OCI-LY1 (cell line): Measurements from ENCODE around the gene SLC17A3.

Experiments used
- H2AFZ ChIP-seq: fragments of 200-600 bp; sonication (generic), shearing (Covaris generic); 2 replicates; pipeline ENCODE4 v1.6.0; 2014; ENCODE audit warnings: antibody characterized with exemption, mild to moderate bottlenecking, low read length
- H3F3A ChIP-seq: fragments of 200-600 bp; sonication (generic), shearing (Covaris generic); 2 replicates; pipeline ENCODE4 v1.6.0; 2014; ENCODE audit warnings: mild to moderate bottlenecking, antibody characterized with exemption, low read length, moderate library complexity; ENCODE audit not compliant: insufficient read depth
- H3K27ac ChIP-seq: fragments of 200-600 bp; sonication (generic); 2 replicates; pipeline ENCODE4 v1.5.1; 2014; ENCODE audit warnings: low read length, mixed run types, mild to moderate bottlenecking, low read depth; ENCODE audit not compliant: poor library complexity, severe bottlenecking
- H3K27me3 ChIP-seq: fragments of 200-600 bp; sonication (generic); 2 replicates; pipeline ENCODE4 v1.6.0; 2014; ENCODE audit warnings: antibody characterized with exemption, mild to moderate bottlenecking, low read length, moderate library complexity; ENCODE audit not compliant: insufficient read depth
- H3K36me3 ChIP-seq: fragments of 200-600 bp; sonication (generic); 2 replicates; pipeline ENCODE4 v1.6.1; 2014; ENCODE audit warnings: mild to moderate bottlenecking, antibody characterized with exemption, low read length, moderate library complexity, mixed read lengths; ENCODE audit not compliant: insufficient read depth
- H3K4me1 ChIP-seq: fragments of 200-600 bp; sonication (generic); 2 replicates; pipeline ENCODE4 v1.5.1; 2014; ENCODE audit warnings: mild to moderate bottlenecking, low read length, moderate library complexity; ENCODE audit not compliant: insufficient read depth, severe bottlenecking
- H3K4me2 ChIP-seq: fragments of 200-600 bp; sonication (generic), shearing (Covaris generic); 2 replicates; pipeline ENCODE4 v1.6.1; 2014; ENCODE audit warnings: low read length
- H3K4me3 ChIP-seq: fragments of 200-600 bp; sonication (generic); 2 replicates; pipeline ENCODE4 v1.5.1; 2014; ENCODE audit warnings: low read length, low read depth, mild to moderate bottlenecking, mixed read lengths; ENCODE audit not compliant: poor library complexity, severe bottlenecking
- H3K79me2 ChIP-seq: fragments of 200-600 bp; shearing (Covaris generic); 2 replicates; pipeline ENCODE4 v1.6.1; 2016; ENCODE audit warnings: mixed run types, low read length, mixed read lengths; ENCODE audit not compliant: insufficient read depth
- H3K9ac ChIP-seq: fragments of 200-600 bp; sonication (generic), shearing (Covaris generic); 2 replicates; pipeline ENCODE4 v1.6.1; 2014; ENCODE audit warnings: mild to moderate bottlenecking, low read length, mixed read lengths
- H3K9me2 ChIP-seq: fragments of 200-600 bp; sonication (generic), shearing (Covaris generic); 2 replicates; pipeline ENCODE4 v1.6.1; 2014; ENCODE audit warnings: low read depth, mild to moderate bottlenecking, low read length, mixed read lengths
- H3K9me3 ChIP-seq: fragments of 200-600 bp; shearing (Covaris generic); 2 replicates; pipeline ENCODE4 v1.6.1; 2014; ENCODE audit warnings: low read length, mixed read lengths
- H4K20me1 ChIP-seq: fragments of 200-600 bp; sonication (generic), shearing (Covaris generic); 2 replicates; pipeline ENCODE4 v1.6.0; 2016; ENCODE audit warnings: mild to moderate bottlenecking, low read length; ENCODE audit not compliant: insufficient read depth
- CTCF ChIP-seq: fragments of 200-600 bp; sonication (generic), shearing (Covaris generic); IDR thresholded peaks from 2 replicates; pipeline ENCODE4 v1.5.1; 2017; ENCODE audit warnings: mild to moderate bottlenecking, antibody characterized with exemption, low read length, moderate library complexity, mixed read lengths
- EZH2 ChIP-seq: fragments of 200-600 bp; sonication (generic), shearing (Covaris generic); IDR thresholded peaks from 2 replicates; pipeline ENCODE4 v1.8.0; 2017; ENCODE audit warnings: borderline replicate concordance, mixed run types, mild to moderate bottlenecking, antibody characterized with exemption, low read length, moderate library complexity, mixed read lengths

Gene SLC17A3

GRCh38 chr6:25900843-25901242 lies 26.8 kb upstream of the SLC17A3 start:
- H3K4me3 ChIP-seq, result no peak overlapping the region
- no peak for TF ChIP-seq CTCF
- TF ChIP-seq EZH2, result no peak
- H3K4me2 ChIP-seq, result no peak overlapping the region
- H3F3A ChIP-seq, result no peaks in the 10 kb centered on the region
- H3K4me1 ChIP-seq, result no peaks in the 10 kb centered on the region
- no peaks in the 10 kb centered on the region for H3K36me3 ChIP-seq
- H3K79me2 ChIP-seq, result no peaks in the 10 kb centered on the region
- no peaks in the 10 kb centered on the region for H3K9me3 ChIP-seq
- no peak overlapping the region for H3K27ac ChIP-seq
- H4K20me1 ChIP-seq, result no peaks in the 10 kb centered on the region
- H2AFZ ChIP-seq, result no peak overlapping the region
- no peak overlapping the region for H3K9ac ChIP-seq
- no peaks in the 10 kb centered on the region for H3K27me3 ChIP-seq
- no peaks in the 10 kb centered on the region for H3K9me2 ChIP-seq

GRCh38 chr6:25899580-25900408 lies 25.8 kb upstream of the SLC17A3 start:
- TF ChIP-seq EZH2, result no peak
- Histone ChIP-seq H3K9me3 (no peaks in the 10 kb centered on the region), H3K4me2 (no peak overlapping the region), H3K79me2 (no peaks in the 10 kb centered on the region), H3K27ac (no peak overlapping the region), H3K9ac (no peak overlapping the region), H3K27me3 (no peaks in the 10 kb centered on the region), H3K9me2 (no peaks in the 10 kb centered on the region), H2AFZ (no peak overlapping the region), H3K36me3 (no peaks in the 10 kb centered on the region), H4K20me1 (no peaks in the 10 kb centered on the region), H3F3A (no peaks in the 10 kb centered on the region), H3K4me3 (no peak overlapping the region), H3K4me1 (no peaks in the 10 kb centered on the region)

GRCh38 chr6:25899123-25899522 lies 25.1 kb upstream of the SLC17A3 start:
- H3K36me3 ChIP-seq, result no peaks in the 10 kb centered on the region
- no peak overlapping the region for H2AFZ ChIP-seq
- no peak overlapping the region for H3K9ac ChIP-seq
- no peak overlapping the region for H3K27ac ChIP-seq
- H3K9me2 ChIP-seq, result no peaks in the 10 kb centered on the region
- no peaks in the 10 kb centered on the region for H3K9me3 ChIP-seq
- no peaks in the 10 kb centered on the region for H3K79me2 ChIP-seq
- no peaks in the 10 kb centered on the region for H3F3A ChIP-seq
- H3K4me3 ChIP-seq, result no peak overlapping the region
- no peaks in the 10 kb centered on the region for H4K20me1 ChIP-seq
- H3K4me1 ChIP-seq, result no peaks in the 10 kb centered on the region
- no peak for TF ChIP-seq CTCF
- TF ChIP-seq EZH2, result no peak
- no peaks in the 10 kb centered on the region for H3K27me3 ChIP-seq
- no peak overlapping the region for H3K4me2 ChIP-seq
